GM21390 (cell line): Measurements from ENCODE around the gene PLA2G4D.

Experiments used
- ATAC-seq: cut with Tn5 transposase; IDR thresholded peaks from one replicate; pipeline ENCODE4 v1.9.1; 2021; ENCODE audit not compliant: unreplicated experiment

The PLA2G4D gene

GRCh38 chr15:42094512-42094963, at the start of gene PLA2G4D:
PLA2G4D (minus strand) TSS chr15:42094562; CDS start chr15:42094459, 103 bp downstream.
- ATAC-seq = no peak

GRCh38 chr15:42143356-42143755, 49.0 kb upstream of the PLA2G4D start:
- ATAC-seq = no peak

- ATAC-seq = no peak
Observed at GRCh38 chr15:42141795-42142667, 47.7 kb upstream of the PLA2G4D start.

GRCh38 chr15:42141246-42141645, 46.9 kb upstream of the PLA2G4D start:
- ATAC-seq = no peak

- ATAC-seq = no peak
Observed at GRCh38 chr15:42140383-42141070, 46.2 kb upstream of the PLA2G4D start.

GRCh38 chr15:42139596-42139995, 45.2 kb upstream of the PLA2G4D start:
- no peak for ATAC-seq

- no peak for ATAC-seq
Observed at GRCh38 chr15:42138968-42139386, 44.6 kb upstream of the PLA2G4D start.

GRCh38 chr15:42138411-42138810, 44.0 kb upstream of the PLA2G4D start:
- no peak for ATAC-seq

- ATAC-seq = no peak
Observed at GRCh38 chr15:42137461-42138261, 43.3 kb upstream of the PLA2G4D start.

GRCh38 chr15:42136513-42136912, 42.2 kb upstream of the PLA2G4D start:
- ATAC-seq = no peak

- no peak for ATAC-seq
Observed at GRCh38 chr15:42135351-42135750, 41.0 kb upstream of the PLA2G4D start.

GRCh38 chr15:42134617-42135245, 40.4 kb upstream of the PLA2G4D start:
- ATAC-seq = no peak

- ATAC-seq = no peak
Observed at GRCh38 chr15:42133886-42134502, 39.6 kb upstream of the PLA2G4D start.

- no peak for ATAC-seq
Observed at GRCh38 chr15:42133356-42133755, 39.0 kb upstream of the PLA2G4D start.

GRCh38 chr15:42131826-42132806, 37.8 kb upstream of the PLA2G4D start:
- ATAC-seq = no peak

GRCh38 chr15:42131006-42131405, 36.6 kb upstream of the PLA2G4D start:
- ATAC-seq = no peak

- no peak for ATAC-seq
Observed at GRCh38 chr15:42130246-42130986, 36.1 kb upstream of the PLA2G4D start.

GRCh38 chr15:42129364-42129763, 35.0 kb upstream of the PLA2G4D start:
- no peak for ATAC-seq
